ENCODE data around the gene KAT6B. TPM values are rescaled to one million over a fixed set of nuclear protein-coding genes. Genes with fewer than 3 reads are reported as not detected.

KAT6B gene
- total and polyA plus RNA-seq, 2 donors (not counting 1 experiment from before 2014, with no cell fraction given) = 8.6 to 111 TPM

DNA sequence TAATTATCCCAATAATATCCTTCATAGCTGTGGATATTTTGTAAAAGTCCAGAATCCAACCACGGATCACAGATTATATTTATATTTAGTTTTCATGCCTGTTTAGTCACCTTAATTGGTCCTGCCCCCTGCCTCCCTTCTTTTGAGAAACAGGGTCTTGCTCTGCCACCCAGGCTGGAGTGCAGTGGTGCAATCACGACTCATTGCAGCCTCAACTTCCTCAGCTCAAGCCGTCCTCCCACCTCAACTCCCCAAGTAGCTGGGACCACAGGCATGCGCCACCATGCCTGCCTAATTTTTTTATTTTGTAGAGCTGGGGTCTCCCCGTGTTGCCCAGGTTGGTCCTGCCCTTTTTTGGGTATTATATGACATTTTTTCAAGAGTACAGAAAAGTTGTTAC is 129.4 kb downstream of the KAT6B start:
- Mint-ChIP-seq H3K27me3 (no peaks in the 10 kb centered on the region), H3K9me3 (ENCODE audit: insufficient read depth) (no peaks in the 10 kb centered on the region), H3K27ac (no peak overlapping the region), H3K4me3 (no peak overlapping the region), H3K4me1 (peaks cover 3% of the 10 kb centered on the region)
- H3K9ac ChIP-seq (ENCODE audit: low read length) = no peak overlapping the region
- peaks cover 20% of the 10 kb centered on the region for H3K79me2 ChIP-seq (ENCODE audit: control insufficient read depth, insufficient read depth, low read length)
- no peak overlapping the region for H3K27ac ChIP-seq (ENCODE audit: low read length in 2 of 2)
- H3K4me3 ChIP-seq (ENCODE audit: control extremely low read depth in 1 of 5, extremely low read depth in 1 of 5, insufficient read depth in 1 of 5, low read depth in 2 of 5, low read length in 4 of 5) = no peak overlapping the region
- intact Hi-C loops (cut with micrococcal nuclease) = loop anchor here (10.0 kb wide), 1 partner anchor 51 kb away; no protein-coding TSS in a partner anchor
- ChIA-PET CTCF (no interaction called here), POLR2A (interaction anchor here (0.7 kb wide), 1 partner anchor 65 kb away, joined by 3 read pairs; no protein-coding TSS in a partner anchor)
- no peaks in the 10 kb centered on the region for H3K9me3 ChIP-seq (ENCODE audit: control extremely low read depth in 1 of 3, control insufficient read depth in 2 of 3, insufficient read depth in 1 of 3, low read length in 2 of 3)
- WGBS (ENCODE audit: insufficient coverage) = 94% methylated on average over 2 of the region's 5 CpGs
- H2AFZ ChIP-seq (ENCODE audit: insufficient read depth, low read depth, low read length, poor library complexity, severe bottlenecking) = no peak overlapping the region
- ATAC-seq (ENCODE audit: low read depth) (no peak), DNase-seq (no peak)
- TF ChIP-seq EZH2 (IDR thresholded peaks at IDR 0.05; ENCODE audit: borderline replicate concordance, insufficient read depth, low read depth, low read length, poor library complexity, severe bottlenecking) = no peak
- TF ChIP-seq, protein P1, sequence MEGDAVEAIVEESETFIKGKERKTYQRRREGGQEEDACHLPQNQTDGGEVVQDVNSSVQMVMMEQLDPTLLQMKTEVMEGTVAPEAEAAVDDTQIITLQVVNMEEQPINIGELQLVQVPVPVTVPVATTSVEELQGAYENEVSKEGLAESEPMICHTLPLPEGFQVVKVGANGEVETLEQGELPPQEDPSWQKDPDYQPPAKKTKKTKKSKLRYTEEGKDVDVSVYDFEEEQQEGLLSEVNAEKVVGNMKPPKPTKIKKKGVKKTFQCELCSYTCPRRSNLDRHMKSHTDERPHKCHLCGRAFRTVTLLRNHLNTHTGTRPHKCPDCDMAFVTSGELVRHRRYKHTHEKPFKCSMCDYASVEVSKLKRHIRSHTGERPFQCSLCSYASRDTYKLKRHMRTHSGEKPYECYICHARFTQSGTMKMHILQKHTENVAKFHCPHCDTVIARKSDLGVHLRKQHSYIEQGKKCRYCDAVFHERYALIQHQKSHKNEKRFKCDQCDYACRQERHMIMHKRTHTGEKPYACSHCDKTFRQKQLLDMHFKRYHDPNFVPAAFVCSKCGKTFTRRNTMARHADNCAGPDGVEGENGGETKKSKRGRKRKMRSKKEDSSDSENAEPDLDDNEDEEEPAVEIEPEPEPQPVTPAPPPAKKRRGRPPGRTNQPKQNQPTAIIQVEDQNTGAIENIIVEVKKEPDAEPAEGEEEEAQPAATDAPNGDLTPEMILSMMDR (IDR thresholded peaks at IDR 0.05) = no peak
- peaks cover 7% of the 10 kb centered on the region for H4K20me1 ChIP-seq (ENCODE audit: control insufficient read depth, insufficient read depth, low read length, poor library complexity, severe bottlenecking)
- H3K36me3 ChIP-seq (replicated peaks in 1 of 2; ENCODE audit: control extremely low read depth in 1 of 2, control insufficient read depth in 1 of 2, extremely low read depth in 1 of 2, insufficient read depth in 2 of 2, low read length in 1 of 2) = peaks cover 0 to 3% of the 10 kb centered on the region in 2 experiments
- H3K4me2 ChIP-seq (replicated peaks; ENCODE audit: low read depth, low read length, poor library complexity, severe bottlenecking) = no peak overlapping the region
- no peaks in the 10 kb centered on the region for H3K4me1 ChIP-seq (ENCODE audit: control insufficient read depth in 2 of 2, insufficient read depth in 2 of 2, low read length in 2 of 2)
- no peaks in the 10 kb centered on the region for H3K27me3 ChIP-seq (replicated peaks in 1 of 4; ENCODE audit: control extremely low read depth in 1 of 4, control insufficient read depth in 3 of 4, insufficient read depth in 4 of 4, low read length in 3 of 4)

DNA sequence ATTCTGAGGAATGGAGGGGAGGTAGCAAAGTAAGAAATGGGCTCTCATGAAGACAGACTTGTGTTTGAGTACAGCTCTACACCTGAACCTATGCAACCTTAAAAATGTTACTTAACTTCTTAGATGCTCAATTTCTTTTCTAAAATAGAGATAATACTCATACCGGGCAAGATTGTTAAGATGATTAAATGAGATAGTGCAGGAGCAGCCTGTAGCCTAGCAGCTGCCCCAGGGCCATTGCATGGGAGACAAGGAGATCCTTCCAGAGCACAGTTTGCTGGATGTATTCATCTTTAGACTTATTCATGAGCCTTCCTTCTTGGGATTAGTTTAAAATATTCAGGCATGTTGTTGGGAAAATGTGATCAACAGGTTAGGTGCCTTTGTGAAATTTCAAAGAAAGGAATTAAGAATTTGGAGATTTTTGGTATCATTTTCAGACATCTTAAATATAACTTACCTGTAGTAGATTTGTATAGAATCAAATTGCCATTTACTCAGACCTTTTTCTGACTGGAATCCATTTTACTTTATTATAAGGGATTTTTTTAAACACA is 130.2 kb downstream of the KAT6B start:
- Mint-ChIP-seq H3K27me3 (no peaks in the 10 kb centered on the region), H3K4me3 (no peak overlapping the region), H3K9me3 (ENCODE audit: insufficient read depth) (no peaks in the 10 kb centered on the region), H3K4me1 (peaks cover 3% of the 10 kb centered on the region), H3K27ac (no peak overlapping the region)
- Histone ChIP-seq H3K79me2 (ENCODE audit: control insufficient read depth, insufficient read depth, low read length) (peaks cover 17% of the 10 kb centered on the region), H3K9ac (ENCODE audit: low read length) (no peak overlapping the region), H3K36me3 (replicated peaks in 1 of 2; ENCODE audit: control extremely low read depth in 1 of 2, control insufficient read depth in 1 of 2, extremely low read depth in 1 of 2, insufficient read depth in 2 of 2, low read length in 1 of 2) (peaks cover 0 to 8% of the 10 kb centered on the region in 2 experiments), H4K20me1 (ENCODE audit: control insufficient read depth, insufficient read depth, low read length, poor library complexity, severe bottlenecking) (peaks cover 7% of the 10 kb centered on the region), H3K4me2 (replicated peaks; ENCODE audit: low read depth, low read length, poor library complexity, severe bottlenecking) (no peak overlapping the region), H3K4me1 (ENCODE audit: control insufficient read depth in 2 of 2, insufficient read depth in 2 of 2, low read length in 2 of 2) (no peaks in the 10 kb centered on the region), H2AFZ (ENCODE audit: insufficient read depth, low read depth, low read length, poor library complexity, severe bottlenecking) (no peak overlapping the region), H3K4me3 (ENCODE audit: control extremely low read depth in 1 of 5, extremely low read depth in 1 of 5, insufficient read depth in 1 of 5, low read depth in 2 of 5, low read length in 4 of 5) (no peak overlapping the region), H3K27ac (ENCODE audit: low read length in 2 of 2) (no peak overlapping the region), H3K27me3 (replicated peaks in 1 of 4; ENCODE audit: control extremely low read depth in 1 of 4, control insufficient read depth in 3 of 4, insufficient read depth in 4 of 4, low read length in 3 of 4) (no peaks in the 10 kb centered on the region), H3K9me3 (ENCODE audit: control extremely low read depth in 1 of 3, control insufficient read depth in 2 of 3, insufficient read depth in 1 of 3, low read length in 2 of 3) (no peaks in the 10 kb centered on the region)
- POLR2A ChIA-PET = no interaction called here
- WGBS (ENCODE audit: insufficient coverage) = no CpG with 5 or more reads among the region's 1 CpG
- intact Hi-C loops (cut with micrococcal nuclease) = loop anchor here (10.0 kb wide), 1 partner anchor 52 kb away; no protein-coding TSS in a partner anchor
- CTCF ChIA-PET = no interaction called here
- no peak for ATAC-seq (ENCODE audit: low read depth)
- no peak for TF ChIP-seq EZH2 (IDR thresholded peaks at IDR 0.05; ENCODE audit: borderline replicate concordance, insufficient read depth, low read depth, low read length, poor library complexity, severe bottlenecking)
- TF ChIP-seq, protein P1 (IDR thresholded peaks at IDR 0.05) = no peak
- no peak for DNase-seq
